GM19467 (cell line): ENCODE data around the gene OR56A4.
"Not testable (repeated sequence)": the region's sequence is repeated elsewhere in the genome, so short reads cannot be mapped to it uniquely, and the experiment has no call there.

ENCODE experiments used
- ATAC-seq: cut with Tn5 transposase; IDR thresholded peaks from one replicate; pipeline ENCODE4 v1.9.1; 2021; ENCODE audit warnings: mild to moderate bottlenecking, moderate library complexity; ENCODE audit not compliant: unreplicated experiment

OR56A4 gene

DNA sequence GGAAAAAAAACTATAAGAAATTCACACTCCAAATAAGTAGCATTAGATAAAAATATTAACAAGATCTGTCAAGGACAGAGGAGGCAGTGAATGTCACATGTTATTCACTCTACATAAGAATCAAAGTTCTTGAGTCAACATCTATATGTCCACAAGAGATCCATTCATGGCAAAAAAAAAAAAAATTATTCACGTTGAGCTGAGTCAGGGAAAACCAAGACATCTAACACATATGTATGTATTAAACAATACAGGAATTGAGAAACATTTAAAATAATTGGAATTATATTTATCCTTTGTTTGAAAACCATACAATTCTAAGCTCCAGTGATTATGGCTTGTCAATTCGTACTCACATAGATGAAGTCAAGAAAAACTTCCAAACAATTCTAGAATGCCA, 39.8 kb downstream of the OR56A4 start:
- no peak for ATAC-seq

DNA sequence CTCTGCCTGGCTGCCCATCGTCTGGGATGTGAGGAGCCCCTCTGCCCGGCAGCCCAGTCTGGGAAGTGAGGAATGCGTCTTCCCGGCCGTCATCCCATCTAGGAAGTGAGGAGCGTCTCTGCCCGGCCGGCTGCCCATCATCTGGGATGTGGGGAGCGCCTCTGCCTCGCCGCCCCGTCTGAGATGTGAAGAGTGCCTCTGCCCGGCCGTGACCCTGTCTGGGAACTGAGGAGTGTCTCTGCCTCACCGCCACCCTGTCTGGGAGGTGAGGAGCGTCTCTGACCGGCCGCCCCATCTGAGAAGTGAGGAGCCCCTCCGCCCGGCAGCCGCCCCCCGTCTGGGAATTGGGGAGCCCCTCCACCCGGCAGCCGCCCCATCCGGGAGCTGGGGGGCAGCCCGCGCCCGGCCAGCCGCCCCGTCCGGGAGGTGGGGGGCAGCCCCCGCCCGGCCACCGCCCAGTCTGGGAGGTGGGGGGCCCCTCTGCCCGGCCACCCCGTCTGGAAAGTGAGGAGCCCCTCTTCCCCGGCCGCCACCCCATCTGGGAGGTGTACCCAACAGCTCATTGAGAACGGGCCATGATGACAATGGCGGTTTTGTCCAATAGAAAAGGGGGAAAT, 45.9 kb downstream of the OR56A4 start:
- not testable (repeated sequence) for ATAC-seq

DNA sequence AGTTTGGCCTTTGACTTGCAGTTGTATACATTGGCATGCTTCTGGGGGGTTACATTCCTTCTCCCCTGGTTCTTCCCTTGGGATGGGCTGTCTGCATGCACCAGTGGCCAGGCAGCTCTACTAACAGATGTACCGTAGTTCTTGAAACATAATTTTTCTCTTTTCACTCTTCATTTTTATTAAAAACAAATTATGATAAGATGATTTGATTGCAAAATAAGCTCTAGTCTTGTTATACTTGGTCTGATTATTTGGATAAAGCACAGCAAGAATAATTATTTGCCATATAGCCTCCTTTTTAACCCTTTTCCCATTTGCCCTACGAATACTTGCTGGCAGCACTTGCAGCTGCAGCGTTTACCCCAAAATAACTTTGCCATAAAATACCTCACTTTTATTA, 51.2 kb downstream of the OR56A4 start:
- no peak for ATAC-seq
